ENCODE results near the gene PCDH18. TPM values are rescaled to one million over a fixed set of nuclear protein-coding genes. Genes with fewer than 3 reads are reported as not detected.

The PCDH18 gene
- 0.13 and 0.15 TPM in 2 replicates for total RNA-seq

GRCh38 chr4:137531986-137532868 lies at the start of gene PCDH18:
Gene PCDH18, minus strand, starts transcription at chr4:137532494. Its CDS starts 406 bp downstream, at chr4:137532088.

All from mammary microvascular endothelial cell (primary cell).